Measurements from ENCODE around the gene ANKRD34A. TPM values are rescaled to one million over a fixed set of nuclear protein-coding genes. Genes with fewer than 3 reads are reported as not detected.

The ANKRD34A gene
- total and polyA plus RNA-seq, 3 donors from 2014 or later = 0.31 to 0.51 (median 0.43) TPM

DNA sequence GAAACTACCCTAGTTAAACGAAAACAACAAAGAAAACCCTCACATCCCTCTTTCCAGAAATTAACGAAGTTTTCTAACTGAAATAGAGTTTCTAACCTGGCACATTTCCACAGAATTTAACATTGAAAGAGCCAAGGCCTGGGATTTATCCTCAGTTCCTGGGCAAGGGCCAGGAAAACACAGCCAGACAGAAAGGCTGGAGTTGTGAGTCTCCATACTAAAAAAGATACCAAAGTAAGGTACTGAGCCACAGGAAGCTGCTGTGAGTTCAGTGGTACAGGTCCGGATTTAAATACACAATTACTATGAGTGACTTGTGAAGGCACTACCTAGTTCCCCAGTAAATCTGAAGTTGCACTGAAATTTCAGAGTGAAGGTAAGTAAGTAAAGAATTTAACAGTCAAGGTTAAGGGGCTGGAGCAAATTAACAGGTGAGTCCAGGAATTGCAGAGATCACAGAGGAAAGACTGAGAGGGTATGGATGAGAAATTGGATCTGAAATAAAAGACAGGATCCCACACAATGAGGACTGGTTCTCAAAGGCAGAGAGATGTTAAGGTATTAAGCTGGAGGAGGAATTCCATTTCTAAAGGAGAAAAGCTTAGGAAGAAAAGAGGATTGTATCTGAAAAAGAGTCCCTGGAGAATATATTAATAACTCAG, 7.5 kb downstream of the ANKRD34A start:
- no peaks in the 10 kb centered on the region for H3K9me3 ChIP-seq
- intact Hi-C loops (cut with DNase I; ENCODE audit: low total_unique reads) = no loop called here
- DNase-seq = peak; percentile 62
- no peaks in the 10 kb centered on the region for H3K36me3 ChIP-seq (ENCODE audit: low read depth, missing control alignments)
- no peak for TF ChIP-seq POLR2A (IDR thresholded peaks at IDR 0.05)
- TF ChIP-seq, protein P1, sequence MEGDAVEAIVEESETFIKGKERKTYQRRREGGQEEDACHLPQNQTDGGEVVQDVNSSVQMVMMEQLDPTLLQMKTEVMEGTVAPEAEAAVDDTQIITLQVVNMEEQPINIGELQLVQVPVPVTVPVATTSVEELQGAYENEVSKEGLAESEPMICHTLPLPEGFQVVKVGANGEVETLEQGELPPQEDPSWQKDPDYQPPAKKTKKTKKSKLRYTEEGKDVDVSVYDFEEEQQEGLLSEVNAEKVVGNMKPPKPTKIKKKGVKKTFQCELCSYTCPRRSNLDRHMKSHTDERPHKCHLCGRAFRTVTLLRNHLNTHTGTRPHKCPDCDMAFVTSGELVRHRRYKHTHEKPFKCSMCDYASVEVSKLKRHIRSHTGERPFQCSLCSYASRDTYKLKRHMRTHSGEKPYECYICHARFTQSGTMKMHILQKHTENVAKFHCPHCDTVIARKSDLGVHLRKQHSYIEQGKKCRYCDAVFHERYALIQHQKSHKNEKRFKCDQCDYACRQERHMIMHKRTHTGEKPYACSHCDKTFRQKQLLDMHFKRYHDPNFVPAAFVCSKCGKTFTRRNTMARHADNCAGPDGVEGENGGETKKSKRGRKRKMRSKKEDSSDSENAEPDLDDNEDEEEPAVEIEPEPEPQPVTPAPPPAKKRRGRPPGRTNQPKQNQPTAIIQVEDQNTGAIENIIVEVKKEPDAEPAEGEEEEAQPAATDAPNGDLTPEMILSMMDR (IDR thresholded peaks at IDR 0.05) = no peak
- H3K4me3 ChIP-seq = peak overlapping the region; percentile 72 to 83
- peaks cover 34% of the 10 kb centered on the region for H3K4me1 ChIP-seq
- 2 to 3% methylated on average over 3 of the region's 3 CpGs for WGBS, 2 donors
- peak overlapping the region; percentile 83 to 98 for H3K27ac ChIP-seq
- H3K27me3 ChIP-seq = no peaks in the 10 kb centered on the region

DNA sequence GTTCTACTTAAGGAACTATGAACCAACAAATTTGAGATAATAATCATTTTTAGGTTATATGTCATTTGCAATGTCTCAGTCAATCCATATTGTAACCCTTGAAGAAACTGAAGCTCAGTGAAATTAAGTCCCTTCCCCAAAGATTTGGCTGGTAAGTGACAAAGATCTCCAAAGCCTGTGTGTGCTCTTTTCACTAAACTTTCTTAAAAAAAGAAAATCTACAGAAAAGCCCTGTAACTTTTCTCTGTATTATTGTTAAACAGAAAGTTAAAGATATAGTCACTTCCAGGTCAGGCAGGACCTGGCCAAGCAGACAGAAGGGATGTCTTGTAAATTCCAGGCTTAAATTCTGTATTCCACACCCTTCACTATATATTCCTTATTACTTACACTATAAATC, 8.0 kb downstream of the ANKRD34A start:
- Histone ChIP-seq H3K27me3 (no peaks in the 10 kb centered on the region), H3K27ac (peak overlapping the region; percentile 83 to 98), H3K36me3 (ENCODE audit: low read depth, missing control alignments) (no peaks in the 10 kb centered on the region), H3K9me3 (no peaks in the 10 kb centered on the region), H3K4me1 (peaks cover 32% of the 10 kb centered on the region), H3K4me3 (peak overlapping the region in 1 of 2 donors; percentile 72)
- no peak for DNase-seq
- no peak for TF ChIP-seq POLR2A (IDR thresholded peaks at IDR 0.05)
- TF ChIP-seq, protein P1 (IDR thresholded peaks at IDR 0.05) = no peak
- intact Hi-C loops (cut with DNase I; ENCODE audit: low total_unique reads) = no loop called here

DNA sequence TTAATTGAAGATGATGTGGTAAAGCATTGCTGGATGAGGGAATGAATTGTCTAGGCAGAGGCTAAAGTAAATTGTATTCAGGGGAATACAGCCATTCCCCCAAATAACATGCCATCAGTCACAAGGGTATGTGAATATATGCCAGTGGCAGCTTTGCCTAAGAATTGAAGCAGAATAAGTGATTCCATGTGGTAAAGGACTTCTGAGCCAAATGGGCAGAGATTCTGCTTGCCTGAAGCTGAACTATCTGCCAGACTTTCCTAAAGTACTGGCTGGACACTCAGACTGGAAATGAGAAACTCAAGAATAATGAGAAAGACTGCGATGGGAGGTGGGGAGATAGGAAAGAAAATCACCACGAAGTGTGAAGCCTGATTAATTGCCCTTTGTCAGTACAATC, 8.9 kb downstream of the ANKRD34A start:
- H3K4me1 ChIP-seq = peaks cover 26% of the 10 kb centered on the region

DNA sequence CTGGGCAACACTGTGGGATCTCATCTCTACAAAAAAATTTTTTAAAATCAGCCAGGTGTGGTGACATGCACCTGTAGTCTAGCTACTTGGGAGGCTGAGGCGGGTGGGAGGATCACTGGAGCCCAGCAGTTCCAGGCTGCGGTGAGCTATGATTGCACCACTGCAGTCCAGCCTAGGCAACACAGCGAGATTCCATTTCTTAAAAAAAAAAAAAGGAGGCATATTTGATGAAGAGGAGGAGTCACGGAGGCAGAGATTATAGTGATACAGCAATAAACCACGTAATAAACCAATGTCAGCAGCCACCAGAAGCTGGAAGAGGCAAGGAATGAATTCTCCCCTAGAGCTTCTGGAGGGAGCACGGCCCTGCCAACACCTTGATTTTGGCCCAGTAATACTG, 10.5 kb downstream of the ANKRD34A start:
- Histone ChIP-seq H3K27ac (no peak overlapping the region), H3K9me3 (no peaks in the 10 kb centered on the region), H3K36me3 (ENCODE audit: low read depth, missing control alignments) (no peaks in the 10 kb centered on the region), H3K27me3 (no peaks in the 10 kb centered on the region), H3K4me3 (no peak overlapping the region), H3K4me1 (peaks cover 26% of the 10 kb centered on the region)
- intact Hi-C loops (cut with DNase I; ENCODE audit: low total_unique reads) = no loop called here
- no peak for DNase-seq
- TF ChIP-seq POLR2A (IDR thresholded peaks at IDR 0.05) = no peak
- TF ChIP-seq, protein P1 (IDR thresholded peaks at IDR 0.05) = no peak
- WGBS, 2 donors = 85 to 86% methylated on average over 6 of the region's 6 CpGs

More for the DNA sequence above, 8.9 kb downstream of the ANKRD34A start:
- TF ChIP-seq POLR2A (IDR thresholded peaks at IDR 0.05) = no peak
- TF ChIP-seq, protein P1 (IDR thresholded peaks at IDR 0.05) = no peak
- intact Hi-C loops (cut with DNase I; ENCODE audit: low total_unique reads) = no loop called here
- no peaks in the 10 kb centered on the region for H3K36me3 ChIP-seq (ENCODE audit: low read depth, missing control alignments)
- H3K4me3 ChIP-seq = no peak overlapping the region
- H3K9me3 ChIP-seq = no peaks in the 10 kb centered on the region
- no peak for DNase-seq
- 17 to 23% methylated on average over 2 of the region's 2 CpGs for WGBS, 2 donors
- peak overlapping the region in 1 of 2 donors; percentile 47 for H3K27ac ChIP-seq
- no peaks in the 10 kb centered on the region for H3K27me3 ChIP-seq

DNA sequence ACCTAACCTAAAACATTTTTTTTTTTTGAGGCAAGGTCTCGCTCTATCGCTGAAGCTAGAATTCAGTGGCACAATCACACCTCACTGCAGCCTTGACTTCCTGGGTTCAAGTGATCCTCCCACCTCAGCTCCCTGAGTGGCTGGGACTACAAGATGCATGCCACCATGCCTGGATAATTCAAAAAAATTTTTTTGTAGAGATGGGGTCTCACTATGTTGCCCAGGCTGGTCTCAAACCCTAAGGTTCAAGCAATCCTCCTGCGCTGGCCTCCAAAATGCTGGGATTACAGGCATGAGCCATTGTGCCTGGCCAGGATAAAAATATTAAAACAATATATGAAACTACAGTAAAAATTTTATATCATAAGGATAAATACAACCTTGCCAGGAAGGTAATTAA, 11.5 kb downstream of the ANKRD34A start:
- no peak for DNase-seq
- TF ChIP-seq POLR2A (IDR thresholded peaks at IDR 0.05) = no peak
- TF ChIP-seq, protein P1 (IDR thresholded peaks at IDR 0.05) = no peak
- no peaks in the 10 kb centered on the region for H3K36me3 ChIP-seq (ENCODE audit: low read depth, missing control alignments)
- no peak overlapping the region for H3K4me3 ChIP-seq
- H3K4me1 ChIP-seq = peaks cover 20% of the 10 kb centered on the region
- H3K27ac ChIP-seq = no peak overlapping the region
- H3K27me3 ChIP-seq = no peaks in the 10 kb centered on the region
- intact Hi-C loops (cut with DNase I; ENCODE audit: low total_unique reads) = no loop called here
- no peaks in the 10 kb centered on the region for H3K9me3 ChIP-seq
- 95 to 100% methylated on average over 3 of the region's 3 CpGs for WGBS, 2 donors
